ENCODE data around the gene ENOX1.
"Not testable (repeated sequence)": the region's sequence is repeated elsewhere in the genome, so short reads cannot be mapped to it uniquely, and the experiment has no call there.

The ENOX1 gene

GRCh38 chr13:43374621-43375020 is 412.2 kb downstream of the ENOX1 start:
- DNase-seq: peak in 1 of 2 experiments; percentile 19

GRCh38 chr13:43373400-43373799 is 413.4 kb downstream of the ENOX1 start:
- no peak for DNase-seq

GRCh38 chr13:43370842-43371241 is 415.9 kb downstream of the ENOX1 start:
- no peak for DNase-seq

- DNase-seq: no peak
Measured at GRCh38 chr13:43369319-43369718, 417.5 kb downstream of the ENOX1 start.

GRCh38 chr13:43368003-43368402 is 418.8 kb downstream of the ENOX1 start:
- no peak for DNase-seq

GRCh38 chr13:43365039-43365344 is 421.8 kb downstream of the ENOX1 start:
- DNase-seq: no peak

- no peak for DNase-seq
Measured at GRCh38 chr13:43364210-43365038, 422.3 kb downstream of the ENOX1 start.

- no peak for DNase-seq
Measured at GRCh38 chr13:43363156-43363953, 423.4 kb downstream of the ENOX1 start.

- no peak for DNase-seq
Measured at GRCh38 chr13:43362556-43362955, 424.2 kb downstream of the ENOX1 start.

GRCh38 chr13:43360892-43361610 is 425.7 kb downstream of the ENOX1 start:
- DNase-seq: no peak

GRCh38 chr13:43360171-43360570 is 426.6 kb downstream of the ENOX1 start:
- DNase-seq: no peak

- DNase-seq: no peak
Measured at GRCh38 chr13:43359536-43359935, 427.2 kb downstream of the ENOX1 start.

- DNase-seq: no peak
Measured at GRCh38 chr13:43357564-43357963, 429.2 kb downstream of the ENOX1 start.

GRCh38 chr13:43356567-43356966 is 430.2 kb downstream of the ENOX1 start:
- DNase-seq: no peak

GRCh38 chr13:43355774-43356173 is 431.0 kb downstream of the ENOX1 start:
- DNase-seq: no peak

- DNase-seq: no peak
Measured at GRCh38 chr13:43354153-43354945, 432.4 kb downstream of the ENOX1 start.

- no peak for DNase-seq
Measured at GRCh38 chr13:43353631-43354030, 433.1 kb downstream of the ENOX1 start.

- not testable (repeated sequence) for DNase-seq
Measured at GRCh38 chr13:43351612-43352011, 435.2 kb downstream of the ENOX1 start.

GRCh38 chr13:43348397-43348796 is 438.4 kb downstream of the ENOX1 start:
- no peak for DNase-seq

- no peak for DNase-seq
Measured at GRCh38 chr13:43347877-43348276, 438.9 kb downstream of the ENOX1 start.

- no peak for DNase-seq
Measured at GRCh38 chr13:43346427-43346826, 440.3 kb downstream of the ENOX1 start.

- no peak for DNase-seq
Measured at GRCh38 chr13:43343645-43344044, 443.1 kb downstream of the ENOX1 start.

Measured in AML-193 (cell line).